A673 (cell line): ENCODE data around the gene EVA1C.

Experiments
- CTCF ChIP-seq: fragments of 300-800, 200-600 bp; sonication (generic); conservative IDR thresholded peaks from 2 replicates; pipeline ENCODE4 v1.5.1; 2017; ENCODE audit warnings: low read depth, mild to moderate bottlenecking, antibody characterized with exemption, low read length, moderate library complexity, mixed read lengths
- EZH2 ChIP-seq: fragments of 200-600 bp; sonication (generic); IDR thresholded peaks from 2 replicates; pipeline ENCODE4 v1.6.1; 2017; ENCODE audit warnings: borderline replicate concordance, low read depth, mild to moderate bottlenecking, mixed read lengths, antibody characterized with exemption, low read length; ENCODE audit not compliant: poor library complexity, severe bottlenecking

GRCh38 chr21:32426592-32427051, 14.1 kb downstream of the EVA1C start:
- TF ChIP-seq CTCF (no peak), EZH2 (no peak)
